ENCODE results near the gene NPTX1. TPM values are rescaled to one million over a fixed set of nuclear protein-coding genes. Genes with fewer than 3 reads are reported as not detected.

NPTX1 gene
- total RNA-seq, 3 donors from 2014 or later (not counting 1 experiment from before 2014, with no cell fraction given), result 1.0 to 2.2 (median 2.2) TPM

GRCh38 chr17:80465327-80465974 lies 11.0 kb downstream of the NPTX1 start:
- no peaks in the 10 kb centered on the region for H3K36me3 ChIP-seq (ENCODE audit: control insufficient read depth, insufficient read depth, low read length)
- no peaks in the 10 kb centered on the region for H3K36me3 Mint-ChIP-seq
- no peak overlapping the region for H3K27ac ChIP-seq (ENCODE audit: low read length)
- no peak overlapping the region for H3K4me3 Mint-ChIP-seq
- 88% methylated on average over 20 of the region's 20 CpGs for WGBS (ENCODE audit: insufficient coverage)
- no peaks in the 10 kb centered on the region for H3K9me3 Mint-ChIP-seq
- no peak for TF ChIP-seq CTCF (IDR thresholded peaks at IDR 0.05)
- no peak for DNase-seq
- H3K27me3 ChIP-seq (ENCODE audit: control insufficient read depth, insufficient read depth, low read length), result peaks cover 6% of the 10 kb centered on the region
- ATAC-seq, result no peak
- peaks cover 0 to 19% of the 10 kb centered on the region in 2 donors for H3K4me1 Mint-ChIP-seq
- H3K27me3 Mint-ChIP-seq (ENCODE audit: low read depth in 2 of 2), result peaks cover 18 to 31% of the 10 kb centered on the region in 2 donors
- H3K27ac Mint-ChIP-seq, result no peak overlapping the region
- no peaks in the 10 kb centered on the region for H3K9me3 ChIP-seq (ENCODE audit: control insufficient read depth, insufficient read depth, low read length)
- no peak overlapping the region for H3K4me3 ChIP-seq (ENCODE audit: low read length)
- H3K4me1 ChIP-seq (ENCODE audit: control insufficient read depth, insufficient read depth, low read length), result no peaks in the 10 kb centered on the region
- intact Hi-C loops (cut with micrococcal nuclease), result no loop called here

GRCh38 chr17:80464486-80464885 lies 11.9 kb downstream of the NPTX1 start:
- Histone ChIP-seq H3K4me1 (ENCODE audit: control insufficient read depth, insufficient read depth, low read length) (no peaks in the 10 kb centered on the region), H3K4me3 (ENCODE audit: low read length) (no peak overlapping the region), H3K9me3 (ENCODE audit: control insufficient read depth, insufficient read depth, low read length) (no peaks in the 10 kb centered on the region), H3K36me3 (ENCODE audit: control insufficient read depth, insufficient read depth, low read length) (no peaks in the 10 kb centered on the region), H3K27me3 (ENCODE audit: control insufficient read depth, insufficient read depth, low read length) (peaks cover 6% of the 10 kb centered on the region), H3K27ac (ENCODE audit: low read length) (no peak overlapping the region)
- WGBS (ENCODE audit: insufficient coverage), result 87% methylated on average over 8 of the region's 8 CpGs
- ATAC-seq (no peak), DNase-seq (no peak)
- no peaks in the 10 kb centered on the region for H3K9me3 Mint-ChIP-seq
- TF ChIP-seq CTCF (IDR thresholded peaks at IDR 0.05), result no peak
- intact Hi-C loops (cut with micrococcal nuclease), result no loop called here
- no peak overlapping the region for H3K4me3 Mint-ChIP-seq
- H3K27me3 Mint-ChIP-seq (ENCODE audit: low read depth in 2 of 2), result peaks cover 19 to 36% of the 10 kb centered on the region in 2 donors
- peaks cover 0 to 15% of the 10 kb centered on the region in 2 donors for H3K4me1 Mint-ChIP-seq
- no peak overlapping the region for H3K27ac Mint-ChIP-seq
- no peaks in the 10 kb centered on the region for H3K36me3 Mint-ChIP-seq

DNA sequence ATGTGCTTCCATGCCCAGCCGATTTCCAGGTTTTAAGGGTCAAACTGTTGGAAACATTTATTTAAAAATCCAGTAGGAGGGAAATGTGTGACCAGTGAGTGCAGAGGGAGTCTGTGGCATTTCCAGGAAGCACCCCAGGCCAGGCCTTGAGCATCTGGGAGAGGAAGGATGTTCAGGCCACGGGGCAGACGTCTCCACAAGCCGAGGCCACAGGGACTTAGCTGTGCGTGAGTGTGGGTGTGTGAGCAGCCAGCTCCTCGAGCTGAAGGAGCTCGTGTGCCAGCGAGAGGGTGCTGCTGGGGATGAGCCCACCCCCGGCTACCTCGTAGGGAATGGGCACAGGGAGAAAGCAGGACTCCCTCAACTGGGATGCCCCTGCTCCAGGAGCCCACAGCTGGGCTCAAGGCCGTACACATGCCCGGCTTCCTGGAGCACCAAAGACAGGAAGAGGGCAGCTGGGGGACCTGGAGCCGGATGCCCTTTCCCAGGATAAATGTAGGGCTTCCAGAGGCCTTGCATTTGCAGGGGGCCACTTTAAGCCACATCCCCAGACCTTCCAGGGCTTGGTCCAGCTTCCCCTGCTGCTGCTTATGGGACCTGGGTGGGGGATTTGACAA lies 12.5 kb downstream of the NPTX1 start:
- peaks cover 0 to 11% of the 10 kb centered on the region in 2 donors for H3K4me1 Mint-ChIP-seq
- DNase-seq, result no peak
- H3K4me3 ChIP-seq (ENCODE audit: low read length), result no peak overlapping the region
- intact Hi-C loops (cut with micrococcal nuclease), result no loop called here
- H3K27ac Mint-ChIP-seq, result no peak overlapping the region
- WGBS (ENCODE audit: insufficient coverage), result 66% methylated on average over 13 of the region's 13 CpGs
- no peaks in the 10 kb centered on the region for H3K36me3 ChIP-seq (ENCODE audit: control insufficient read depth, insufficient read depth, low read length)
- H3K4me3 Mint-ChIP-seq, result no peak overlapping the region
- TF ChIP-seq CTCF (IDR thresholded peaks at IDR 0.05), result no peak
- H3K27ac ChIP-seq (ENCODE audit: low read length), result no peak overlapping the region
- H3K4me1 ChIP-seq (ENCODE audit: control insufficient read depth, insufficient read depth, low read length), result no peaks in the 10 kb centered on the region
- no peaks in the 10 kb centered on the region for H3K36me3 Mint-ChIP-seq
- H3K27me3 ChIP-seq (ENCODE audit: control insufficient read depth, insufficient read depth, low read length), result peaks cover 6% of the 10 kb centered on the region
- H3K9me3 ChIP-seq (ENCODE audit: control insufficient read depth, insufficient read depth, low read length), result no peaks in the 10 kb centered on the region
- peaks cover 20 to 38% of the 10 kb centered on the region in 2 donors for H3K27me3 Mint-ChIP-seq (ENCODE audit: low read depth in 2 of 2)
- H3K9me3 Mint-ChIP-seq, result no peaks in the 10 kb centered on the region
- no peak for ATAC-seq
